Adipocyte (in vitro differentiated cells): ENCODE data around the gene IL27RA.
A peak's percentile ranks its signal among the peaks of the same experiment; 100 is the strongest.
"Not testable (repeated sequence)": the region's sequence is repeated elsewhere in the genome, so short reads cannot be mapped to it uniquely, and the experiment has no call there.

Source experiments
- DNase-seq: peaks from one replicate; pipeline ENCODE4 v3.0.0-alpha.2; 2015; ENCODE audit warnings: low read depth
- H3K27me3 ChIP-seq: replicated peaks from 2 replicates; pipeline ENCODE4 v1.7.0; 2013; ENCODE audit warnings: mild to moderate bottlenecking, low read length, moderate library complexity; ENCODE audit not compliant: control insufficient read depth, insufficient read depth
- H3K36me3 ChIP-seq: 2 replicates; pipeline ENCODE4 v1.7.0; 2013; ENCODE audit warnings: low read length, mild to moderate bottlenecking, moderate library complexity; ENCODE audit not compliant: control insufficient read depth, insufficient read depth, severe bottlenecking
- H3K4me1 ChIP-seq: 2 replicates; pipeline ENCODE4 v1.7.0; 2013; ENCODE audit warnings: mild to moderate bottlenecking, low read length, moderate library complexity; ENCODE audit not compliant: control insufficient read depth, insufficient read depth
- H3K4me3 ChIP-seq: 2 replicates; pipeline ENCODE4 v1.7.0; 2013; ENCODE audit warnings: mild to moderate bottlenecking, low read length, moderate library complexity
- H3K9ac ChIP-seq: 2 replicates; pipeline ENCODE4 v1.7.0; 2013; ENCODE audit warnings: mild to moderate bottlenecking, low read length, moderate library complexity
- H3K9me3 ChIP-seq: 2 replicates; pipeline ENCODE4 v1.7.0; 2013; ENCODE audit warnings: mild to moderate bottlenecking, low read length, moderate library complexity; ENCODE audit not compliant: control insufficient read depth

The IL27RA gene

DNA sequence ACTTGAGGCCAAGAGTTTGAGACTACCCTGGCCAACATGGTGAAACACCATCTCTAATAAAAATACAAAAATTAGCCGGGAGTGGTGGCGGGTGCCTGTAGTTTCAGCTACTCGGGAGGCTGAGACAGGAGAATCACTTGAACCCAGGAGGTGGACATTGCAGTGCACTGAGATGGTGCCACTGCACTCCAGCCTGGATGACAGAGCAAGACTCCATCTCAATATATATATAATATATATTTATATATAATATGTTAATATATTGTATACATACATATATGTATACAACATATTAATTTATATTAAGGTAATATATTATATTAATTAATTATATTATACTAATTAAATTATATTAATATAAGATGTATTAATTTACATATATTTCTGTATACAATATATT, 11.8 kb upstream of the IL27RA start:
- H3K27me3 ChIP-seq, DNase-seq: not testable (repeated sequence)

DNA sequence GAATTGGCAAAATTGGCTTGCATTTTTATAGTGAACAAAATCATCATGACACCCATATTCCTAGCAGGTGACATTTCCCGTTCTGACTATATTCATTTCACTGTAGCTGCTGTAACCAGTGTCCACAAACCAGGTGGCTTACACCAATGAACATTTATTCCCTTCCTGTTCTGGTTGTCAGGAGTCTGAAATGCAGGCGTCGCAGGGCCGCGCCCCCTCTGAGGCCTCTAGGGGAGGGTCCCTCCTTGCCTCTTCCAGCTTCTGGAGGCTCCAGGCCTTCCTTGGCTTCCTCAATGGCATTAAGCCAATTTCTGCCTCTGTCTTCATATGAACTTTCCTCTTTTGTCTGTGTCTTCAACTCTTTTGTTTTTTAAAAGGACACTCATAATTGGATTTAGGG, 10.1 kb upstream of the IL27RA start:
- Histone ChIP-seq H3K4me3 (no peak overlapping the region), H3K9ac (no peak overlapping the region), H3K4me1 (no peaks in the 10 kb centered on the region), H3K9me3 (no peaks in the 10 kb centered on the region), H3K27me3 (no peaks in the 10 kb centered on the region), H3K36me3 (no peaks in the 10 kb centered on the region)
- no peak for DNase-seq

More for the DNA sequence above, 11.8 kb upstream of the IL27RA start:
- not testable (repeated sequence) for H3K4me3 ChIP-seq, H3K36me3 ChIP-seq, H3K9me3 ChIP-seq, H3K9ac ChIP-seq, H3K4me1 ChIP-seq

DNA sequence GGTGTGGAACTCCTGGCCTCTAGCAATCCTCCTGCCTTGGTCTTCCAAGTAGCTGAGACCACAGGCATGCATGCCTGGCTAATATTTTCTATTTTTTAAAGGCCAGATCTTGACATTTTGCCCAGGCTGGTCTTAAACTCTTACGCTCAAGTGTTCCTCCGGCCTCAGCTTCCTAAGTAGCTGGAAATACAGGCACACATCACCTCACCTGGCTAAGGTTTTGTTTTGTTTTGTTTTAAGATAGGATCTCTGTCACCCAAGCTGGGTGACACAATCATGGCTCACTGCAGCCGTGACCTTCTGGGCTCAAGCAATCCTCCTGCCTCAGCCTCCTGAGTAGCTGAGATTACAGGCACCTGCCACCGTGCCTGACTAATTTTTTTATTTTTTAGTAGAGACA, 9.1 kb upstream of the IL27RA start:
- no peaks in the 10 kb centered on the region for H3K4me1 ChIP-seq
- no peaks in the 10 kb centered on the region for H3K36me3 ChIP-seq
- no peaks in the 10 kb centered on the region for H3K27me3 ChIP-seq
- H3K4me3 ChIP-seq: no peak overlapping the region
- no peak overlapping the region for H3K9ac ChIP-seq
- peak; percentile 30 for DNase-seq
- no peaks in the 10 kb centered on the region for H3K9me3 ChIP-seq

DNA sequence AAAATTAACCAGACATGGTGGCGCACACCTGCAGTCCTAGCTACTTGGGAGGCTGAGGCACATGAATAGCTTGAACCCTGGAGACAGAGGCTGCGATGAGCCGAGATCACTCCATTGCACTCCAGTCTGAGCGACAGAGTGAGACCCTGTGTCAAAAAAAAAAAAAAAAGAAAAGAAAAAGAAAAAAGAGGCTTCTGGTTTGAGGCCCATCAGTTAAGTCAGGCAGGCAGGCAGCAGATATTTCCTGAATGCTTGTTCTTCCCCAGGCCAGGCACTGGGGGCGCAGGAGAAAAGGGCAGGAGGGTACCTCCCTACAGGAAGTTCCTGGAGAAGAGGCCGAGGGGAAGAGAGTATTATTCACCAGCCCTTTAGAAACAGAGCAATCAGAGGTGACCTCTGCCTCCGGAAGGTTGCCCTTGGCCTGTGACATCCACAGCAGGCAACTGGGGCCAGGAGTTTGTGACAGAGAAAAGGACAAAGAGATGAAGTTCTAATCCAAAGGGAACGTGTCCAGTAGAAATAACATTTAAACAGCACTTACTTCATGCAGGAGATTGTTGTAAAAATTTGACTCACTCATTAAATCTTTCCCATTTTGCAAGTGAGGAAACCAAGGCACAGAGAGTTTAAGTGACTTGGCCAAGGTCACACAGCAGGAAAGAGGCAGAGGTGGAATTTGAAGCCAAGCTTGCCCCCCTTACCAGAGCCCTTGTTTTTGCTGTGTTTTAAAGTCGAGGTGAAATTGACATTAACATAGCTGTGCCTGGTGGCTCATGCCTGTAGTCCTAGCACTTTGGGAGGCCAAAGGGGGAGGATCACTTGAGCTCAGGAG, 7.9 kb upstream of the IL27RA start:
- Histone ChIP-seq H3K27me3 (peaks cover 10% of the 10 kb centered on the region), H3K36me3 (no peaks in the 10 kb centered on the region), H3K9ac (no peak overlapping the region), H3K9me3 (no peaks in the 10 kb centered on the region), H3K4me3 (no peak overlapping the region), H3K4me1 (no peaks in the 10 kb centered on the region)
- peak; percentile 57 for DNase-seq

DNA sequence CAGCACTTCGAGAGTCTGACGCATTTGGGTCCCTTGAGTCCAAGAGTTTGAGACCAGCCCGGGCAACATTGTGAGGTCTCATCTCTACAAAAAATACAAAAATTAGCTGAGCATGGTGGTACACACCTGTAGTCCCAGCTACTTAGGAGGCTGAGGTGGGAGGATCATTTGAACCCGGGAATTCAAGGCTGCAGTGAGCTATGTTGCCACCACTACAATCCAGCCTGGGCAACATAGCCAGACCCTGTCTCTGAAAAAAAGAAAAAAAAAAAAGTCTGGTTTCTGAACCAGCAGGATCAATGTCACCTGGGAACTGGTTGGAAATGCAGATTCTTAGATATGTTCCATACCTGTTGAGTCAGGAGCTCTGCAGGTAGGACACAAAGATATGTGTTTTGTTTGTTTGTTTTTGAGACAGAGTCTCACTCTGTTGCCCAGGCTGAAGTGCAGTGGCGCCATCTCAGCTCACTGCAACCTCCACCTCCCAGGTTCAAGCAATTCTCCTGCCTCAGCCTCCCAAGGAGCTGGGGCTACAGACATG, 4.8 kb upstream of the IL27RA start:
- not testable (repeated sequence) for H3K36me3 ChIP-seq, H3K9ac ChIP-seq, DNase-seq, H3K9me3 ChIP-seq, H3K4me1 ChIP-seq, H3K4me3 ChIP-seq
- H3K27me3 ChIP-seq: peaks cover 25% of the 10 kb centered on the region

DNA sequence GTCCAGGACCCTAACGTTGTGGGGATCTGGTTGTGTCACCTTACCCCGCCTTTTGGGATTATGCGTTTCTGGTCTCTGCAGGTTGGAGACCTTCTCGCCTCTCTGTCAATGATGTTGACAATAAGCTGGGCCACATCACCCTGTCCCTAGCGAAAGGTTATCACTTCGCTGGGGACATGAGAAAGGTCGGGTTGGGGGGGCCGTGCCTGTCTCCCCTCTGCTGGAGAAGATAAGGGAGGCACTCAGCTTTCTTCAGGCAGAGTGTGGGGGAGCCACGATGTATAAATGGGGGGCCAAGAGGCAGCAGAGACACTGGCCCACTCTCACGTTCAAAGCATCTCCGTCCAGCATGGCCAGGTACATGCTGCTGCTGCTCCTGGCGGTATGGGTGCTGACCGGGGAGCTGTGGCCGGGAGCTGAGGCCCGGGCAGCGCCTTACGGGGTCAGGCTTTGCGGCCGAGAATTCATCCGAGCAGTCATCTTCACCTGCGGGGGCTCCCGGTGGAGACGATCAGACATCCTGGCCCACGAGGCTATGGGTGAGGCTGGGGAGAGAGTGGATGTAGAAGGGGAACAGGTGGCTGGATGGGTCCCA, 3.6 kb upstream of the IL27RA start, which contains the start of gene RLN3:
RLN3 (plus strand) TSS at position 293 of the 595 bp plus-strand sequence; CDS start at position 350, 57 bp downstream.
- no peaks in the 10 kb centered on the region for H3K9me3 ChIP-seq
- peaks cover 27% of the 10 kb centered on the region for H3K27me3 ChIP-seq
- no peak within 1 kb of the TSS for H3K4me3 ChIP-seq
- no peak for DNase-seq
- H3K36me3 ChIP-seq: no peaks in the 10 kb centered on the region
- peaks cover 7% of the 10 kb centered on the region for H3K4me1 ChIP-seq
- no peak within 1 kb of the TSS for H3K9ac ChIP-seq

DNA sequence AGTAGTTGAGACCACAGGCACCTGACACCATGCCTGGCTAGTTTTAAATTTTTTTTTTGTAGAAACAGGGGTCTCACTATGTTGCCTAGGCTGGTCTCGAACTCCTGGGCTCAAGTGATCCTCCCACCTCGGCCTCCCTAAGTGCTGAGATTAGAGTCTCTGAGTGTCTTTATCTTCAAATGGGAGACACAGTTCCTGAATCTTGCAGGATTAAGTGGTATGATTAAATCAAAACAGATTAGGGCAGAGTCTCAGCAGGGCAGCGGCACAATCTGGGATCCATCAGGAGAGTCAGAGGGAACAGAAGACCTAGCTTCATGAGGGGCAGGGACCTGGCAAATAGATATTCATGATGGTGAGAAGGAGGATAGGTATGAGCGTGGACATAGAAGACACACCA, 2.7 kb upstream of the IL27RA start:
- H3K9me3 ChIP-seq: no peaks in the 10 kb centered on the region
- no peak overlapping the region for H3K4me3 ChIP-seq
- no peak for DNase-seq
- peaks cover 7% of the 10 kb centered on the region for H3K4me1 ChIP-seq
- no peak overlapping the region for H3K9ac ChIP-seq
- H3K36me3 ChIP-seq: no peaks in the 10 kb centered on the region
- peaks cover 27% of the 10 kb centered on the region for H3K27me3 ChIP-seq

DNA sequence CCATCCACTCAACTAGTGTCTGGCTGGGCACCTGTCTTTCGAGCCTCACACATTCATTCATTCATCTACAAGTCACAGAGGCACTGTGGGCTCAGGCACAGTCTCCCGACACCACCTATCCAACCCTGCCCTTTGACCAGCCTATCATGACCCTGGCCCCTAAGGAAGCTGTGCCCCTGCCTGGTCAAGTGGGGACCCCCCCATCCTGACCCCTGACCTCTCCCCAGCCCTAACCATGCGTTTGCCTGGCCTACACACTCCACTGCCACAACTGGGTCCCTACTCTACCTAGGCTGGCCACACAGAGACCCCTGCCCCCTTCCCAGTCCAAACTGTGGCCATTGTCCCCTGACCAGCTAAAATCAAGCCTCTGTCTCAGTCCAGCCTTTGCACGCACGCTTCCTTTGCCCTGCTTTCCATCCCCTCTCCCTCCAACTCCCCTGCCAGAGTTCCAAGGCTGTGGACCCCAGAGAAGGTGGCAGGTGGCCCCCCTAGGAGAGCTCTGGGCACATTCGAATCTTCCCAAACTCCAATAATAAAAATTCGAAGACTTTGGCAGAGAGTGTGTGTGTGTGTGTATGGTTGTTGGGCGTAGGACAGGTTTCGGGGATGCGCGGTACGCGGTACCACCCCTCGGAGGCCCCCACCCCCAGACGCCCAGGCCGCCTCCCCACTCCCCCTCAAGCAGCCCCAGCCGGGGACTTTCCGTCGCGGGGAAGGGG, 404 bp upstream of the IL27RA start:
- Histone ChIP-seq H3K4me3 (peak overlapping the region; percentile 72), H3K9me3 (no peaks in the 10 kb centered on the region), H3K36me3 (no peaks in the 10 kb centered on the region), H3K4me1 (peaks cover 7% of the 10 kb centered on the region), H3K9ac (no peak overlapping the region), H3K27me3 (peaks cover 27% of the 10 kb centered on the region)
- no peak for DNase-seq

DNA sequence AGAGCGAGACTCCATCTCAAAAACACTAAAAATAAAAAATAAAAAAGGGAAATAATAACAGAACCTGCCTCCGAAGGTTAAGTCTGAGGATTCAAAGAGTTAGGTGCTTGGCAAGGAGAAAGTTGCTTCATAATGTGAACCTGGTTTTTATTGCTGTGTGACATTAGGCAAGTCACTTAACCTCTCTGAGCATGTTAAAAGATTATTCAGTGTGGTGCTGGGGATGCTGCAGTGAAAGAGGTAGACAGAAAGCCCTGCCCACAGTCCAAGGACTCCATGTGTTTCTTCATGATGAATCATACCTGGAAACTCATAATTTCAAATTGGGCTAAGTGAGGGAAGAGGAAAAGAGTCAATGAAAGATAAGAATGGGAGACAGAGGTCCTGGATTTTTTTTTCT, 2.4 kb downstream of the IL27RA start:
- H3K4me1 ChIP-seq: peaks cover 7% of the 10 kb centered on the region
- no peak for DNase-seq
- H3K9me3 ChIP-seq: no peaks in the 10 kb centered on the region
- H3K9ac ChIP-seq: no peak overlapping the region
- no peaks in the 10 kb centered on the region for H3K36me3 ChIP-seq
- H3K27me3 ChIP-seq: peaks cover 18% of the 10 kb centered on the region
- no peak overlapping the region for H3K4me3 ChIP-seq

DNA sequence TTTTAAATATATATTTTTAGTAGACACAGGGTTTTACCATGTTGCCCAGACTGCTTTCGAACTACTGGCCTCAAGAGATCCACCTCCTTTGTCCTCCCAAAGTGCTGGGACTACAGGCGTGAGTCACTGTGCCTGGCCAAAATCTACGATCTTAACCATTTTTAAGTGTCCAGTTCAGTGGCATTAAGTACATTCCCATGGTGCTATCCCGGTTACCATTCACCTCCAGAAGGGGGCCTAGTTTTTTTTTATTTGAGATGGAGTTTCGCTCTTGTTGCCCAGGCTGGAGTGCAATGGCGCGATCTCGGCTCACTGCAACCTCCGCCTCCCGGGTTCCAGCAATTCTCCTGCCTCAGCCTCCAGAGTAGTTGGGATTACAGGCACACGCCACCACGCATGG, 3.6 kb downstream of the IL27RA start:
- H3K9ac ChIP-seq, H3K9me3 ChIP-seq, H3K4me1 ChIP-seq, H3K36me3 ChIP-seq, DNase-seq, H3K4me3 ChIP-seq: not testable (repeated sequence)
- H3K27me3 ChIP-seq: peaks cover 14% of the 10 kb centered on the region

DNA sequence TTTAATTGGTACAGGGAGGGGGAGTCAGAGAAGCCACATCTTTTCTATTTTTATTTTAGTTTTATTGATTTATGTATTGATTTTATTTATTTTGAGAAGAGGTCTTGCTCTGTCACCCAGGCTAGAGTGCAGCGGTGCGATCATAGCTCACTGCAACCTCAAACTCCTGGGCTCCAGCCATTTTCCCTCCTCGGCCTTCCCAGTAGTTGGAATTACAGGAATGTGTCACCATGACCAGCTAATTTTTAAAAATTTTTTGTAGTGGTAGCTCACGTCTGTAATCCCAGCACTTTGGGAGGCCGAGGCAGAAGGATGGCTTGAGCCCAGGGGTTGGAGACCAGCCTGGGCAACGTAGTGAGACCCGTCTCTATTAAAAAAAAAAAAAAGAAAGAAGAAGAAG, 4.1 kb downstream of the IL27RA start:
- H3K4me1 ChIP-seq: peaks cover 7% of the 10 kb centered on the region
- no peak overlapping the region for H3K9ac ChIP-seq
- H3K9me3 ChIP-seq: no peaks in the 10 kb centered on the region
- H3K4me3 ChIP-seq: no peak overlapping the region
- DNase-seq: no peak
- peaks cover 10% of the 10 kb centered on the region for H3K27me3 ChIP-seq
- no peaks in the 10 kb centered on the region for H3K36me3 ChIP-seq
